ENCODE measurements around the gene KIF19. TPM values are rescaled to one million over a fixed set of nuclear protein-coding genes. Genes with fewer than 3 reads are reported as not detected.

KIF19 gene
- polyA plus RNA-seq, 1 experiment, result not detected

- ChIA-PET CTCF (interaction anchor here (1.6 kb wide), 1 partner anchor 10 kb away, joined by 6 read pairs; no protein-coding TSS in a partner anchor), POLR2A (no interaction called here)
- H3K27me3 ChIP-seq (ENCODE audit: control insufficient read depth, insufficient read depth, low read length), result no peaks in the 10 kb centered on the region
- DNase-seq (ENCODE audit: low read depth), result no peak
- TF ChIP-seq, protein P1, sequence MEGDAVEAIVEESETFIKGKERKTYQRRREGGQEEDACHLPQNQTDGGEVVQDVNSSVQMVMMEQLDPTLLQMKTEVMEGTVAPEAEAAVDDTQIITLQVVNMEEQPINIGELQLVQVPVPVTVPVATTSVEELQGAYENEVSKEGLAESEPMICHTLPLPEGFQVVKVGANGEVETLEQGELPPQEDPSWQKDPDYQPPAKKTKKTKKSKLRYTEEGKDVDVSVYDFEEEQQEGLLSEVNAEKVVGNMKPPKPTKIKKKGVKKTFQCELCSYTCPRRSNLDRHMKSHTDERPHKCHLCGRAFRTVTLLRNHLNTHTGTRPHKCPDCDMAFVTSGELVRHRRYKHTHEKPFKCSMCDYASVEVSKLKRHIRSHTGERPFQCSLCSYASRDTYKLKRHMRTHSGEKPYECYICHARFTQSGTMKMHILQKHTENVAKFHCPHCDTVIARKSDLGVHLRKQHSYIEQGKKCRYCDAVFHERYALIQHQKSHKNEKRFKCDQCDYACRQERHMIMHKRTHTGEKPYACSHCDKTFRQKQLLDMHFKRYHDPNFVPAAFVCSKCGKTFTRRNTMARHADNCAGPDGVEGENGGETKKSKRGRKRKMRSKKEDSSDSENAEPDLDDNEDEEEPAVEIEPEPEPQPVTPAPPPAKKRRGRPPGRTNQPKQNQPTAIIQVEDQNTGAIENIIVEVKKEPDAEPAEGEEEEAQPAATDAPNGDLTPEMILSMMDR (IDR thresholded peaks at IDR 0.05; ENCODE audit: insufficient read depth, low read depth, low read length), result no peak
- no peaks in the 10 kb centered on the region for H3K36me3 ChIP-seq (ENCODE audit: control insufficient read depth, insufficient read depth, low read length)
- no peak overlapping the region for H3K4me3 ChIP-seq (ENCODE audit: low read depth, low read length)
These were observed 64.1 kb downstream of the KIF19 start for GRCh38 chr17:74389937-74390679.

DNA sequence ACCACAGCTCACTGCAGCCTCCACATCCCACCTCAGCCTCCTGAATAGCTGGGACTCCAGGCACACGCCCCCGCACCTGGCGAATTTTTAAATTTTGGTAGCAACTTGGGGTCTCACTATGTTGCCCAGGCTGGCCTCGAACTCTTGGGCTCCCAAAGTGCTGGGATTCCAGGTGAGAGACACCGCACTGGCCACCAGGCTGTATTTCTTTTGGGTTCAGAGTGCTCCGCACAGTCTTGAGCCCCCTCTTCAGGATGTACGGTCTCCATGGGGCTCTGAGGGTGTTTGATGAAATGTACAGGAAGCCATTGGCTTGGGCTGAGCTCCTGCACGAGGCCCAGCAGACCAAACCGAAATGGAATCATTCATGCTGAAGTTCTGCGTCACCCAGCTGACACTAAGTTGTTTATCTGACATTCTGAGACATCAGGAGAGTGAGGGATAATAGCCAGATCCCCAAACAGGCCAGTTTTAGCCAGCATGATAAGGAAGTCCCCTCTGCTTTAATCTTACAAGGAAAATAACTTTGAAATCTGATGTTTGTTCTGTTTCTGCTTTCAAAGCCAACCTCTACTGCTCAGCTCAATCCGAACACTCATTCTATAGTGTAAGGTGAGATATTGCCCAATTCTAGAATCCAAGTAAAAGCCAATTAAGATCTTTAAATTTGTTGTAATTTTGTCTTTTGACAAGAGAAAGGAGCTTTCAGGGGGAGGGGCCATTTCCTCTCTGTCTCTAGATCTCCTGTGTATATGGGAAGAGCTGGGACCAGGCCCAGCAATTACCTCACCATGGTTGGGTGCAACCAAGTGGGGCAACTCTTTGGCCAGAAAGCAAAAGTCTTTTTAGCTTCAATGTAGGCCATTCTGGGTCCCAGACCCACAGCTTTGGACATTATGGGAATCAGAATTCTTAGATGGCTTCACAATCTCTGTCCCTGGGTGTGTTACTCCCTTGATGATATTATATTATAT, 64.9 kb downstream of the KIF19 start:
- DNase-seq (ENCODE audit: low read depth), result no peak
- TF ChIP-seq, protein P1 (IDR thresholded peaks at IDR 0.05; ENCODE audit: insufficient read depth, low read depth, low read length), result no peak
- ChIA-PET POLR2A (no interaction called here), CTCF (interaction anchor here (1.2 to 1.6 kb wide), 3 partner anchors 11 to 67 kb away, joined by 4 to 8 read pairs (median 6); no protein-coding TSS in a partner anchor)
- Histone ChIP-seq H3K36me3 (ENCODE audit: control insufficient read depth, insufficient read depth, low read length) (no peaks in the 10 kb centered on the region), H3K4me3 (ENCODE audit: low read depth, low read length) (no peak overlapping the region), H3K27me3 (ENCODE audit: control insufficient read depth, insufficient read depth, low read length) (no peaks in the 10 kb centered on the region)

GRCh38 chr17:74391771-74392170, 65.7 kb downstream of the KIF19 start:
- Histone ChIP-seq H3K36me3 (ENCODE audit: control insufficient read depth, insufficient read depth, low read length) (no peaks in the 10 kb centered on the region), H3K27me3 (ENCODE audit: control insufficient read depth, insufficient read depth, low read length) (no peaks in the 10 kb centered on the region), H3K4me3 (ENCODE audit: low read depth, low read length) (no peak overlapping the region)
- ChIA-PET CTCF (interaction anchor here (1.2 to 1.6 kb wide), 3 partner anchors 12 to 66 kb away, joined by 4 to 8 read pairs (median 6); no protein-coding TSS in a partner anchor), POLR2A (no interaction called here)
- DNase-seq (ENCODE audit: low read depth), result no peak
- TF ChIP-seq, protein P1 (IDR thresholded peaks at IDR 0.05; ENCODE audit: insufficient read depth, low read depth, low read length), result no peak

- ChIA-PET POLR2A (no interaction called here), CTCF (no interaction called here)
- Histone ChIP-seq H3K27me3 (ENCODE audit: control insufficient read depth, insufficient read depth, low read length) (no peaks in the 10 kb centered on the region), H3K4me3 (ENCODE audit: low read depth, low read length) (no peak overlapping the region), H3K36me3 (ENCODE audit: control insufficient read depth, insufficient read depth, low read length) (no peaks in the 10 kb centered on the region)
- no peak for DNase-seq (ENCODE audit: low read depth)
- TF ChIP-seq, protein P1 (IDR thresholded peaks at IDR 0.05; ENCODE audit: insufficient read depth, low read depth, low read length), result no peak
These were observed 66.8 kb downstream of the KIF19 start for GRCh38 chr17:74392848-74393247.
